Measurements from ENCODE around the gene PITHD1.

GRCh38 chr1:23788695-23789094 is 10.5 kb downstream of the PITHD1 start:
- TF ChIP-seq EP300 (IDR thresholded peaks at IDR 0.05) (no peak), POLR2A (IDR thresholded peaks at IDR 0.05) (no peak)
